Measurements from ENCODE around the gene MCC. TPM values are rescaled to one million over a fixed set of nuclear protein-coding genes. Genes with fewer than 3 reads are reported as not detected.

The MCC gene
- total and polyA plus RNA-seq, 2 experiments from 2014 or later = 8.3 to 31.5 TPM

- Histone ChIP-seq H4K20me1 (ENCODE audit: insufficient read depth, poor library complexity, severe bottlenecking) (no peaks in the 10 kb centered on the region), H3K27ac (no peak overlapping the region), H3K9me3 (ENCODE audit: low read depth) (no peaks in the 10 kb centered on the region), H3K4me1 (ENCODE audit: insufficient read depth) (peaks cover 2% of the 10 kb centered on the region), H3K4me2 (no peak overlapping the region), H3K79me2 (peaks cover 47% of the 10 kb centered on the region), H2AFZ (no peak overlapping the region), H3K27me3 (no peaks in the 10 kb centered on the region), H3K36me3 (replicated peaks; ENCODE audit: insufficient read depth, low read depth) (no peaks in the 10 kb centered on the region), H3K9me2 (replicated peaks; ENCODE audit: insufficient read depth) (no peaks in the 10 kb centered on the region), H3K4me3 (no peak overlapping the region)
- WGBS (ENCODE audit: low lambda C conversion rate, missing lambda C conversion rate) = 92% methylated on average over 4 of the region's 4 CpGs
- TF ChIP-seq EZH2 (IDR thresholded peaks at IDR 0.05; ENCODE audit: borderline replicate concordance) = no peak
- TF ChIP-seq CTCF (IDR thresholded peaks at IDR 0.05; ENCODE audit: poor library complexity) = no peak
- TF ChIP-seq EZH2phosphoT487 (IDR thresholded peaks at IDR 0.05; ENCODE audit: low read depth, severe bottlenecking, unreplicated experiment) = no peak
- no peak for DNase-seq (ENCODE audit: low spot score)
Measured at GRCh38 chr5:112998296-112998695, 490.0 kb downstream of the MCC start.

GRCh38 chr5:112996830-112997374, 491.4 kb downstream of the MCC start:
- H3K27ac ChIP-seq = no peak overlapping the region
- peaks cover 4% of the 10 kb centered on the region for H4K20me1 ChIP-seq (ENCODE audit: insufficient read depth, poor library complexity, severe bottlenecking)
- H3K36me3 ChIP-seq (replicated peaks; ENCODE audit: insufficient read depth, low read depth) = no peaks in the 10 kb centered on the region
- no peak overlapping the region for H2AFZ ChIP-seq
- H3K9me2 ChIP-seq (replicated peaks; ENCODE audit: insufficient read depth) = no peaks in the 10 kb centered on the region
- no peak for DNase-seq (ENCODE audit: low spot score)
- H3K4me3 ChIP-seq = no peak overlapping the region
- H3K4me1 ChIP-seq (ENCODE audit: insufficient read depth) = peaks cover 2% of the 10 kb centered on the region
- no peaks in the 10 kb centered on the region for H3K9me3 ChIP-seq (ENCODE audit: low read depth)
- no peaks in the 10 kb centered on the region for H3K27me3 ChIP-seq
- H3K79me2 ChIP-seq = peaks cover 58% of the 10 kb centered on the region
- 87% methylated on average over 4 of the region's 4 CpGs for WGBS (ENCODE audit: low lambda C conversion rate, missing lambda C conversion rate)
- no peak overlapping the region for H3K4me2 ChIP-seq
- TF ChIP-seq EZH2 (IDR thresholded peaks at IDR 0.05; ENCODE audit: borderline replicate concordance) (no peak), CTCF (IDR thresholded peaks at IDR 0.05; ENCODE audit: poor library complexity) (no peak), EZH2phosphoT487 (IDR thresholded peaks at IDR 0.05; ENCODE audit: low read depth, severe bottlenecking, unreplicated experiment) (no peak)

GRCh38 chr5:112995764-112996618, 492.3 kb downstream of the MCC start:
- Histone ChIP-seq H3K4me2 (no peak overlapping the region), H2AFZ (no peak overlapping the region), H3K27ac (no peak overlapping the region), H3K79me2 (peaks cover 66% of the 10 kb centered on the region), H3K36me3 (replicated peaks; ENCODE audit: insufficient read depth, low read depth) (no peaks in the 10 kb centered on the region), H3K4me3 (no peak overlapping the region), H4K20me1 (ENCODE audit: insufficient read depth, poor library complexity, severe bottlenecking) (peaks cover 4% of the 10 kb centered on the region), H3K27me3 (no peaks in the 10 kb centered on the region), H3K9me3 (ENCODE audit: low read depth) (no peaks in the 10 kb centered on the region), H3K4me1 (ENCODE audit: insufficient read depth) (peaks cover 2% of the 10 kb centered on the region), H3K9me2 (replicated peaks; ENCODE audit: insufficient read depth) (no peaks in the 10 kb centered on the region)
- WGBS (ENCODE audit: low lambda C conversion rate, missing lambda C conversion rate) = 22% methylated on average over 7 of the region's 7 CpGs
- TF ChIP-seq EZH2 (IDR thresholded peaks at IDR 0.05; ENCODE audit: borderline replicate concordance) (no peak), CTCF (IDR thresholded peaks at IDR 0.05; ENCODE audit: poor library complexity) (peak; percentile 92), EZH2phosphoT487 (IDR thresholded peaks at IDR 0.05; ENCODE audit: low read depth, severe bottlenecking, unreplicated experiment) (no peak)
- peak; percentile 83 for DNase-seq (ENCODE audit: low spot score)

Data from hepatocyte (in vitro differentiated cells).